HG02642 (cell line): ENCODE data around the gene FERMT2.
"Not testable (repeated sequence)": the region's sequence is repeated elsewhere in the genome, so short reads cannot be mapped to it uniquely, and the experiment has no call there.

Source experiments
- ATAC-seq: cut with Tn5 transposase; IDR thresholded peaks from one replicate; pipeline ENCODE4 v1.9.1; 2021; ENCODE audit warnings: mild to moderate bottlenecking; ENCODE audit not compliant: unreplicated experiment, poor library complexity

The FERMT2 gene

DNA sequence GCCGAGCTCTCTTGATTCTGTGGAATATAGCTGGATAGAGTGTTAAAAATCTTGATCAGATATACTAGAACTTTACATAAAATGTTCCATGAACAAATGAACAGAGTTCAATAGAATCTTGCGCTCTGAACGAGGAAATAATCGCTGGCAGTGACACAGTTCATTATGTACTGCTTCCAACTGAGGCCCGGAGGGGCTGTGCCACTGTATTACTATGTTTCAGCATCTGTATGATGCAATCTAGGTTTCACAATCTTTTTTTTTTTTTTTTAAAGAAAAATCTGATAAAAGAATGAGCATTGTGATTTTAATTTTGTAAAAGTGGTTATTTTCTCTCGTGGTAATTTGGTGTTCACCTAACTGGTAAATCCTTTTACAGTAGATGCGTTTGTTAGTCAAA, 77.2 kb downstream of the FERMT2 start:
- no peak for ATAC-seq

DNA sequence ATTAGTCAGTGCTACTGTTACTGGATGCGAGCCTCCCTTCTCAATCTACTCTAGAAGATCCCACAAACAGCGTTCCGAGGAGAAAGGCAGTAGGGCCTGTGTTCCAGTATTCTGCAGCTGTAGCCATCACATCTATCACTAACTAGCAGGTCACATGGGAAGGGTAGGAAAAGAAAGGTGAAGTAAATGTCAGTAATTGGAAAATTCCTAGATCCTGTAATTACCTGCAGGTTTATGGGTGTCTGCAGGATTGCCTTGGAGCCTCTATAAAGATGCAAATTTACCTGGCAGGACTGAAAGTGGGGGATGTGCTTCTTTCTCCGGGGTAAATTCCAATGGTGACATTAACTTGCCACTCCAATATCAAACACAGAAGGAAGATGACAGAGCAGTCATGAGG, 77.8 kb downstream of the FERMT2 start:
- ATAC-seq = no peak

DNA sequence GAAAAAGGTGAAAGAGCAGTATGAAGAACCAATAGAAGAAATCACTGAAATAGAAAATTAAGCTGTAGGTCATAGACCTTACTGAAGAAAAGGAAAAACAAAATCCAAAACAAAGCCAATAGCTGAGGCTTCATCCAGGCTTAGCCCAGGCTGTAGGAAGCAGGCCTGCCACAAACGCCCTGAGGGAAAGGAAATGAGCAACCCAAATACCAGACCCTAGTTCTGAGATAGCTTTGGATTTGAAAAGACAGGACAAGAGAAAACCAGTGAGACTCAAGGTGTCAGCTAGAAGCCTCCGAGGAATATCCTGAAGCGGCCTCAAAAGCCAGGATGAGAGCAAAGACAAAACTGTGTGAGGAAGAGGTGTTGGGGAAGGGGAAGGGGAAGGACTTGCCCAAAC, 79.2 kb downstream of the FERMT2 start:
- no peak for ATAC-seq

DNA sequence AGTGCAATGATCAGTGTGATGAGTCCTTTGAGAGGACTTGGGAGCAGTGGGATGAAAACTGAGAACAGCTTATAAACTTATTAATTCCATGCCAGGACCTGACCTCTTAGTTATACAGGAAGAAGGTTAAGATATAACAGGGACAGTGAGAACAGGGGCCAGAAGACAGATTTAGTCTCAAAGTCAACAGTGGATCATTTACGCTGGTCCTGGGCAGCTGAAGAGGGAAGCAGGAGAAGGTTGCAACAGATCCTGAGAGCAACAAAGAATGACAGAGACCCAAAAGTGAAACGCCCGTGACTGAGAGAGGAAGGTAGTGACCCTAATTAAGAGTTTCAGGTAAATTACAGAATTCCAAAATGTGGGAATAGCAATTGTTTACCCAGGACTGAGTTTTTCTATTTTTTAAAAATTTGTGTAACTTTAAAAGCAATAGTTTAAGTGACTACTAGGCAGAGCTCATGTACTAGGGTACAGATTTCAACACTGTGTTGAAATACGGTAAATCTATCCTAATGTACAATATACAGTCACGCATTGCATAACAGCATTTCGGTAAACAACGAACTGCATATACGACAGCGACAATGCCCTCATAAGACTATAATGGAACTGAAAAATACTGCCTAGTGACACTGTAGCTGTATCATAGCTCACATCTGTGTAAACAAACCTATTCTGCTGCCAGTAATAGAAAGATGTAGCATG, 81.8 kb downstream of the FERMT2 start:
- no peak for ATAC-seq

DNA sequence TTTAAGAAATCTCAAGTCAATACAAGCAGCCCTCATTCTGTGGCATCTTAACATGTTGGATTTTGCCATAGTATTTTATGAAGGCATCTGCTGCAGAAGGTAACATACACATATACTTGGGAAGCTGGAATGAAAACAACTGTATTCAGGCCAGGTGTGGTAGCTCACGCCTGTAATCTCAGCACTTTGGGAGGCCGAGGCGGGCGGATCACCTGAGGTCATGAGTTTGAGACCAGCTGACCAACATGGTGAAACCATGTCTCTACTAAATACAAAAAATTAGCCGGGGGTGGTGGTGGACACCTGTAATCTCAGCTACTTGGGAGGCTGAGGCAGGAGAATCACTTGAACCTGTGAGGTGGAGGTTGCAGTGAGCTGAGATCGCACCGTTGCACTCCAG, 86.0 kb downstream of the FERMT2 start:
- not testable (repeated sequence) for ATAC-seq

DNA sequence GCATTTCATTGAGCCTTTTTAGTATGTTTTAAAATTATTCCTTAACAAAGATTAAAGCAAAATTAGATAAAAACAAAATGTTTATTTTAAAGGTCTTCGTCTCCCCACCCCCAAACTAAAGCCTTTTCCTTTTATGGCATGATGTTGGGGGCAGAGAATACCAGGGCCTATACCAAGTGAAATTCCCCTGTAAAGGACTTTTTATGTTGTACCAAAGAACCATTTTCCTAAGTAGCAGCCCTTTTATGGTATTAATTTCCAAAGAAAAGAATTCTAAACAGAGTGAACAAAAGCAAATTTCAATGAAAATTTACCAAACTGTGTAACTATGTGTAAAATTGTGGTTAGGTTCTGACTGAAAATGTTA, 87.5 kb downstream of the FERMT2 start:
- no peak for ATAC-seq

DNA sequence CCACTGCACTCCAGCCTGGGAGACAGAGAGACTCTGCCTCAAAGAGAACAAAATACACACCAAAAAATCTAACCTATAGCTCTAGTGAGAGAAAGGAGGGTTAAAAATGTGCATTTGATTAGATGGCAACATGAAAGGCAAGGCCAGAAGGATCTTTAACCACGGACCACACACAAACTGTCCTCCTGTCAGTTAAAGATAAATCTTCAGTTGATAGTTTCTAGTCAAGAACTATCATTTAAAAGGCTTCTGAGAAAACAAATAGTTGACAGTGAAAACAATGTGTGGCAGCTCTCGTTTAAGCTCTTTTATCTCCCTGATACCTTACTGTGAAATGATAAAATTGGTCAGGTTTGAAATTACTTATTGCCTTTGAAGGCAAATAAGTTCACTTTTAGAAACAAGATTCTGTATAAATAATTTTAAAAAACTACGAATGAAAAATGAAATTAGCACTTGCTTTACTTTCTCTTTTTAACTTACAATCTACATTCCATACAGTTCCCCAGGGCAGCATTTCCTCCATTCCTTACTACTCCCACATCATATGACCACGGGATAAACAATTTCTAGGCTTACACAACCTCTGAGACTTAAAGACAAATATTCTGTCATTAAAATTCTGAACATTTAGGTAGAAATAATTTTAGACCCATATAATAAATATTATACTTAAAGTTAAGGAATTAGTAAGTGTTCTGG, 88.1 kb downstream of the FERMT2 start:
- no peak for ATAC-seq

DNA sequence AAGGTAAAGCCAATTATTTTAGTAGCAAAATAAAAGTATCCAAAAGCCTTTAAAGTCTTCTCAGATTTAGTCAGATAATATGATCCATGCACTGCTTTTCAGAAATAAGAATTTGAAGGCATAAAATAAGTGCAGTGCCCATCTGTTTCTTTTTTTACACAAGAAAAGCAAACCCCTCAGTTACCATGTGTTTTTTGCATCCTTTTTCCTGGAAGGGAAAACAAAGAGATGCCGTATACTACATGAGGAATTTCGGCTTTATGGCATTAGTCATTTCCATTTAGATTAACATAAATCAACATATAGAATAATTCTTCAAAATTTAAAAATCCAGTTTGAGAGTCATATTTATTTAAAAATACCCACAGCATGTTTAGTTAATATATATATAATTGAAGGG, 89.4 kb downstream of the FERMT2 start:
- ATAC-seq = no peak

DNA sequence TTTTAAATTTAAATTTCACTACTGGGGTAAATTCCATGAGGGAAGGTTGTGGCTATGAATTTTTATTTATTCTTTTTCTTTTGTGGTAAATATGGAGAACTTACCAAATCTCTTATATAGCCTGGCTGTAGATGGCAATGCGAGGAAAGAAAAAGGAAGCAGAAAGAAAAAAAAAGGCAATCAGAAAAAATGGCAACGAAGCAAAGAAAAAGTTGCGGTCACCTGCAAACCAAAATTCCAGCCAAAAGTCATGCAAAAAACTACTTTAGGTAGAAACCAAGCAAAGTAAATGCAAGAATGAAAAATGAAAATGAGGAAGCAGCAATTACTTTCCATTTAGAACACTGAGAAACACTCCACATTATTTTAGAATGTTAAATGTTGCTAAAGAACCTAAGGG, 89.9 kb downstream of the FERMT2 start:
- ATAC-seq = no peak

DNA sequence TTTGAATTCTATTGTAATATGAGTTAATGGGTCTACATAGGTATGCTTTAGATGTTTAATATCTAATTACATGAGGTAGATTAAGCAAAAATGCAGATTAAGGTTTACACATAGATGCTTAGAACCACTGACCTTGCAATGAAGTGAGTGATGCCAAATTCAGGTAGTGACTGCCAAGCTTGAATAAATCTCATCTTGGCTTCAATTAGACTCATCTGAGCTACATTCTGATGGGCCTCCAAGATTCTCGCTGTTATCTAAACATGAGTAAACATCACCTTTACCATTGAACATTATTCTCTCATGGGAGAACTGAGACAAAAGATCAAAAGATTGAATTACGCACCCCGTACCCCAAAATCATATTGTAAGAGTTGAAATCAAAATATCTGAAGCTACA, 90.6 kb downstream of the FERMT2 start:
- no peak for ATAC-seq

DNA sequence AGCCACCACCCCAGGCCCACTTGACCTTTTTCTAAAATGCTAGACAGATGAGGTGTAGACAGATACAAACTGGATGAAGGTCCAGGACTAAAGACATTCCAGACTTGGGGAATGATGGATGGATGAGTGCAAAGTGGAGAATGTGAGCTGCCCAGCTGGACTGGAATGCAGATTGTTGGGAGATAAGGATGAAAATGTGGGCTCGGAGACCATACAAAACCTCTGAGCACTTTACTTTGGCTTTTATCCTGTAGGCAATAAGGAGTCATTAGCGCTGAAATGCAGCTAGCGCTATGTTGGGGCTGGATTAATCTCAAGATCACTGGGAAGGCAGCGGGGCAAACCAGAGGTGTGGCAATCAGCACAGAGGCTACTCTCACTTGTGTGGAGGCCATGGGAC, 94.7 kb downstream of the FERMT2 start:
- ATAC-seq = no peak

DNA sequence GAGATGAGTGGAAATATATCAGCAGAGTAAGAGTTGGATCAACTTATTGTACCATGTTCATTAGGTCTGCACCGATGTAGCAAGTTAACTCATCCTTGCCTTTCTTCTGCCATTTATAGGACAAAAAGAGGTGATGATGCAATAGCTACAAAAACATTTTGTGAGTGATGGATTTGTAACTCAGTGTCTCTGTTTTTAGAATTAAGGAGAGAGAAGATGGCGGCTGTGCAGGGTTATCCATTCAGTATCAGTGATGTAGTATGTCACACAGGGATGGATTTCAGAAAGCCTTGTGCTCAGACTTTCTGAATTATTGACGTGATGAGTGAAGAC, 97.4 kb downstream of the FERMT2 start:
- ATAC-seq = no peak

DNA sequence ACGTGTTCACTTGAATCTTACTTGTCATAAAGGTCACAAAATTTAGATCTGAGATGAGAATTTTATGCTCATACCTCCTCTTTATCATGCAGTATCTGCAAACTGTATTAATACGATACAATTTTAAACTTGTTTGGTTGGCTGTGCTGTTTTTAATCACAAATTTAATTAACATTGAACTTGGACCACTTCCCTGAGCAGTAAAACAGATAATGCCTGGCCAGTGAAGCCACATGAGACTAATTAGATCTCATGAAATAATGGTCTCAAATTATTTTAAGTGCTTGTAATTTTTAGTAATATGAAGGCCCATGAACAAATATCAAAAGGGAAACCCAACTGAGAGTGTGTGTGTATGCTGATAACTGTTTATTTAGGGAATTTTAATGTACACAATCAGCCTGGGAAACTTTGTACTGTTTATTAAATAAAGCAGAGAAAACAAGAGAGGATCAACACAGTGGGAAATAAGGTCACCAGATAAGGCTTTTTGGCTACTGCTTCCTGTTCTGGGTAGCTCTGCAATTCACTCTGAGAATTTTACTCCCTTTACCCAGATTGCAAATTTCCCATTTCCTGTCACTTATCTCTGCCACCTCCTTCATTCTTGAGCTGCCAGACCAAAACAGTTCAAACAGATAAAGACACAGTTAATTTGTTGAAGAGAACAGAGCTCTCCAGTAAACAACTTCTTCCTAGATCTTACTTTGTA, 97.9 kb downstream of the FERMT2 start:
- no peak for ATAC-seq

DNA sequence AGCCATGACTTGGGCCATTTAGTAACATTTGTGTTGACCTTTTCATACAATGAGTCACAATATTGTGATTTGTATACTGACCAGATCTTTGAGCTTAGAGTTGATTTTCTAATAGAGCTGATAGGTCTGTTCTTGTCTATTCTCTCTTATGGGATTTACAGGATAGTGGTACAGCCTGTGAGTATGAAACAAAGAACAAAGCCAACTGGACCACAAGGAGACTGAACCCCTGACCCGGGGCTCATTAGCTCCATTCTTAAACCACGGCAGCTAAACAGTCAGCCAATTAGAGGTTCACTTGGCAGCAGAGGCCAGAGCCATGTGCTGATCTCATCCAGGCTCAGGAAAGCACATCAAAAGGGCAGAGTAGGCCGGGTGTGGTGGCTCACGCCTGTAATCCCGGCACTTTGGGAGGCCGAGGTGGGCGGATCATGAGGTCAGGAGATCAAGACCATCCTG, 100.4 kb downstream of the FERMT2 start:
- no peak for ATAC-seq

DNA sequence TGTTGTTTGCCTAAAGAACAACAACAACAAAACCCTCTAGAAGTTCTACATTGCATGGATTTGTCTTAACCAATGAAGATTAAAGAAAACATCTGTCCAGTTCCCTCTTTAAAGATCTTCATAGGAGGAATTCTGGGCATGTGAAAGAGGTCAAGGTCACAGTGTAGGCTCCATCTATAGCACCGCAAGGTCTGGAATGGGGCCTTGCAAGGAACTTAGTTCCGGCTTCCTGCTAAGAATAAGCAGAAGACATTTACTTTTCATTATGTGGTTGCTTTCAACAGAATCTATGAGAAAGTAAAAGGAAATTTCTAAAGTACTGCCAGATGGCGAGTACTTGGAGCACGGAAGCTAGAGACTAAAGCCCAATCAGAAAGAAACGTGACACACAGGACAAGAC, 102.2 kb downstream of the FERMT2 start:
- no peak for ATAC-seq

DNA sequence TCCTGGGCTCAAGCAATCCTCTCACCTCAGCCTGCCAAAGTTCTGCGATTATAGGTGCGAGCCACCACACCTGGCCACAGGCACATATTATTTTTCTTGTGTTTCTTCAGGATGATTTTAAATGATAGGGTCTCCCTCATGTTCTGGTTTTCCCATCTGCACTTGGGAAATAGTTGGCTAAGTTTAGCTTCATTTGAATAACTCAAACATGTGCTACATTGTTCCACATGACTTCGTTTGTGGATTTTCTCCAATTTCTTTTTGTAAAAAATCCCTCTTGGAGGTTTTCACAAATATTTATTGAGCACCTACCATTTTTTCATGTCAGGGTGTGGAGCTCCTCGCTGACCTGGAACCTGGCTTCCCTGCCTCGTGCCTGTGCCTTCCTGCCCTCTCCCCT, 104.3 kb downstream of the FERMT2 start:
- ATAC-seq = no peak

DNA sequence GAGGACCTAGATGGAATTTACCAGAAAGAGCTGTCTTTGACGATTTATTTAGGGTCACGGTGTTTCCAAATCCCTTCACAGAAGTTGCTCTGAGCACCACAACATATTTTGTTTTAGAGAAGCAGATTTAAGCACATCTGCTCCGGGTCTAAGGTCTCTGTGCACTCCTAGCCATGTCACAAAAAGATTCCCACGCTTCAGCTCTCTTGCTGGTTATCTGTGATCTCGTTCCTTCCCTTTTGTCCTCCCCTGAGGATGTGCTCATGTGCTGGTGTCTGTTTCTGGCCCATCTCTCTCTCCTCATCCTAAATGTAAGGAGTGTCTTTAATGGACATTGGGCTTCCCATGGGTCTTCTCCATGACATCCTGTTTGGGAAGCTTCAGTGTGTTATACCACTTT, 105.8 kb downstream of the FERMT2 start:
- ATAC-seq = no peak

DNA sequence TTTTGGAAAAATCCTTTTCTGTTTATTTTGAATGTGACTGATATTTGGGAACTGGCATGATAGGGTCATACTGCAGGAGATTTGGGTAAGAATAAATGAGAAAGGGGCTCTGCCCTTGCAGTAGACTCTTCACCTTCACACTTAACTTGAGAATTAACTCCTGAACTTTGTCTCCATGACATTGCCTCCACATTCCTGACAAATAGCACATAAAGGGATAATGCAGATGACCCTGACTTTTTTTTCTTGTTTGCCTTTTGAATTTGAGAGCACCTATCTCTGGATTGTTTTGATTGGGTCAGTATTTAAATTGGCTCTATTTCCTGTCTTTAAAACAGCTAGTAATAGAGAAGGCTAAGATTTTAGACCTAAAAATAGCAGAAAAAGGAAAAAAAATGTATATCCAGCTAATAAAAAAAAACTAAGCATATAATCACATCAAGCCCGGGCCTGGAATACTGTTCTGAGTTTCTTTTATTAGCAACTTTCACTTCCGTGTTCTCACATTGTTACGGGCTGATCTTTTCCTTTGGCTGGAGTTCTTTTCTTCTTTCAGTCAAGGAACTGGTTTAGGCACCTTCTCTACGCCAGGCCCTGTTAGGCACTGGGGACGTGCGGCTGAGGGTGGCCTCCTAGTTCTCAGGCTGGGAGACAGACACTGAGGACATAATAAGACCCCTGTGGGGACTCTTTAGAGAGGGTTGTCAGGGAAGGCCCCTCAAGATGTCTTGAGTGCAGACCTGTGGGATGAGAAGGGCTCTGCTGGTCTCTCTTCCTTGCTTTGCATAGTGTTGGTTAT, 106.4 kb downstream of the FERMT2 start:
- no peak for ATAC-seq

DNA sequence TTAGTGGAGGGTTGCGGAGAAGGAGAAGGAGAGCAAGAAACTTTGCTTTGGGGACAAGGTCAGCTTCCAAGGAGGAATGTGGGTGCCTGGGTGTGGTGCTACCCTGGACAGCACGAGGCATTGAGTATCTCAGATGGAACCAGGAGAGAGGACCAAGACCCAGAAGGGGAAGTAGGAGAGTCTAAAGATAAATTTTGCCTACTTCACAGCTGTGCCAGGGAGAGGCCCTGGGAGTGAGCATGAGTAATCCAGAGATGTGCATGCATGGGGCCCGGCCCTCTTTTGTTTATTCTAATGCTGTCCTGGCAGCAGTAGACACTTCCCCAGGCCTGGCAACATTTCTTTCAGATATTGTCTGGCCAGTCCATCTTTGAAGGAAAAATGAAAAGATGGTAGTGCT, 110.0 kb downstream of the FERMT2 start:
- no peak for ATAC-seq

DNA sequence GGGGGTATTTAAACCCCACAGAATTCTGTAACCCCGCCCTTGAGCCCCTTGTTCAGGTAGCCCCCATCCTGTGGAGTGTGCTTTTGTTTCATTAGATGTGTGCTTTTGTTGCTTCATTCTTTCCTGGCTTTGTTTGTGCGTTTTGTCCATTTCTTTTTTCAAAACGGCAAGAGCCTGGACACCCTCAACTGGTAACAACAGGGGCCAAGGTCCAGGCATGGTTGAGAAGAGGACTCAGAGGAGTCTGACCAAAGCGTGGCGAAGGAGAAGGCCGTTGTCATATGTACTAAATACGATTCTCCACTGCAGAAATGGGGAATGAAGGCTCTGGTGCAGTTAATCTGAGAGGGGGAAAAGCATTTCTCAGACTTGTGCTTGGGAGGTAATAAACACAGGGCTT, 113.4 kb downstream of the FERMT2 start:
- no peak for ATAC-seq

DNA sequence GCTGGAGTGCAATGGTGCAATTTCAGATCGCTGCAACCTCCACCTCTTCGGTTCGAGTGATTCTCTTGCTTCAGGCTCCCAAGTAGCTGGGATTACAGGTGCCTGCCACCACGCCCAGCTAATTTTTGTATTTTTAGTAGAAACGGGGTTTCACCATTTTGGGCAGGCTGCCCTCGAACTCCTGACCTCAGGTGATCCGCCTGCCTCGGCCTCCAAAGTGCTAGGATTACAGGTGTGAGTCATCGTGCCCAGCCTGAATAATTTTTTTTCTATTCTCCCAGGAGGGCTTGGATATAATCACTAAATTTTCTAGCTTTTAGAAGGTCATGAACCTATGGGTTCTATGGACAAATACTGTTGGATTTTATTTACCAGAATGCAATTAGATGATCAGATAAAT, 114.8 kb downstream of the FERMT2 start:
- no peak for ATAC-seq
